NCI-H774 (cell line): ENCODE measurements around the gene ADAMTS20.
A peak's percentile ranks its signal among the peaks of the same experiment; 100 is the strongest.
"Not testable (repeated sequence)": the region's sequence is repeated elsewhere in the genome, so short reads cannot be mapped to it uniquely, and the experiment has no call there.

Experiments
- DNase-seq: peaks from one replicate; lab custom pipeline; 2025; lab: John Stamatoyannopoulos, UW

The ADAMTS20 gene

DNA sequence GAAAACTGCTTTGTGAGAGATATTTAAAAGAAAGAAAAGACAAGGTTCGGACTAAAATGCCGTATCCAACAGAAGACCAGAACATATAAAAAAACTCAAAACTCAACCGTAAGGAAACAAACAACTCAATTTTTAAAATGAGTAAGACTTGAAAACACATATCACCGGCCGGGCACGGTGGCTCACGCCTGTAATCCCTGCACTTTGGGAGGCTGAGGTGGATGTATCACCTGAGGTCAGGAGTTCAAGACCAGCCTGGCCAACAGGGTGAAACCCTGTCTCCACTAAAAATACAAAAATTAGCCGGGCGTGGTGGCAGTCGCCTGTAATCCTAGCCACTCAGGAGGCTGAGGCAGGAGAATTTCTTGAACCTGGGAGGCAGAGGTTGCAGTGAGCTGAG is 192.0 kb downstream of the ADAMTS20 start:
- DNase-seq = not testable (repeated sequence)

DNA sequence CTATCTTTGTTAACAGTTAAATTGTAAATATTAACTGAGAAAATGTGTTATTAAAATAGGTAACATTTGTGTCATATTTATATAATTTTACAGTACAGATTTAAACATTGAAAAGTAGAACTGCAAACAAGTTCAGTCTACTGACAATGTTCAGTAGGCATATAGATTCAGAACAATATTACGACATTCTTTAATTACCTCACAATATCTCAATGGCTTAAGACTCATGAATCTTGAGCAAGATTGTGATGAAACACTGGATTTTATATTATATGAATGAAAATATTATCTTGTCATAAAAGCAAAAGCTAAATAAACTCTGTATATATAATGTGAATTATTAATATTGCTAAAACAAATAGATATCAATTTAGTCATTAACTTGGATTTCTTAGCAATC is 194.9 kb downstream of the ADAMTS20 start:
- DNase-seq = no peak

DNA sequence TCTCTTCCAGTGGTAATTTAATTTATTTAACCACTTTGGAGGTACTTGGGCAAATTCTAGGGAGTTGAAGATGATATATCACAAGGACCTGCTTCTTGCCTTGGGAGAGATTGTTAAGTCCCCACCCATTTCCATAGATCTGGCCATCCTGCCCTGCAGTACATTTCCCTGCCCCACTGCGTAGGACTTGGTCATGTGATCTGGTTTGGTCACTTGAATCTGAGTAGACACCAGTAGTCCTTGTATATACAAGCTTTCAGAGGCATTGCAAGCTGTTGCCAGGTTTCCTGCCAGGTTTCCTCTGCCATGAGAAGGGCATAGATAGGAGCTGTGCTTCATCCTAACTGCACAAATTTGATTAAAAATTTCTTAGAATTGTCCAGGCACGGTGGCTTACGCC is 200.0 kb downstream of the ADAMTS20 start:
- DNase-seq = no peak

GRCh38 chr12:43349863-43350262 is 202.1 kb downstream of the ADAMTS20 start:
- no peak for DNase-seq

- no peak for DNase-seq
These were observed 203.8 kb downstream of the ADAMTS20 start for GRCh38 chr12:43348221-43348620.

GRCh38 chr12:43347026-43347425 is 205.0 kb downstream of the ADAMTS20 start:
- no peak for DNase-seq

DNA sequence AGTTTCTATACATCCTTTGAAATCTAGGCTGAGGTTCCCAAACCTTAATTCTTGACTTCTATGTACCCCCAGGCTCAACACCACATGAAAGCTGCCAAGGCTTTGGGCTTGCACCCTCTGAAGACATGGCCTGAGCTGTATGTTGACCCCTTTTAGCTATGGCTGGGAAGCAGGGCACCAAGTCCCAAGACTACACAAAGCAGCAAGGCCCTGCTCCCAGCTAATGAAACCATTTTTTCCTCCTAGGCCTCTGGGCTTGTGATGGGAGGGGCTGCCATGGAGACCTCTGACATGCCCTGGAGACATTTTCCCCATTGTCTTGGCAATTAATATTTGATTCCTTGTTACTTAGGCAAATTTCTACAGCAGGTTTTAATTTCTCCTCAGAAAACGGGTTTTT is 207.0 kb downstream of the ADAMTS20 start:
- DNase-seq = no peak

DNA sequence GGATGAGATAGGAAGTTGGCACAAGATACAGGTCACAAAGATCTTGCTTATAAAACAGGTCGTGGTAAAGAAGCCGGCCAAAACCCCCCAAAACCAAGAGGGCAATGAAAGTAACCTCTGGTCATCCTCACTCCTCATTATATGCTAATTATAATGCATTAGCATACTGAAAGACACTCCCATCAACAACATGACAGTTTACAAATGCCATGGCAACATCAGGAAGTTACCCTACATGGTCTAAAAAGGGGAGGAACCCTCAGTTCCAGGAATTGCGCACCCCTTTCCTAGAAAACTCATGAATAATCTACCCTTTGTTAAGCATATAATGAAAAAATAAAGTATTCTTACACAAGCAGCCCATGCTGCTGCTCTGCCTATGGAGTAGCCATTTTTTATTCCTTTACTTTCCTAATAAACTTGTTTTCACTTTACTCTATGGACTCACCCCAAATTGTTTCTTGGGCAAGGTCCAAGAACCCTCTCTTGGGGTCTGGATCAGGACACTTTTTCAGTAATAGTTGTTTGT is 210.2 kb downstream of the ADAMTS20 start:
- DNase-seq = not testable (repeated sequence)

- peak; percentile 57 for DNase-seq
These were observed 213.0 kb downstream of the ADAMTS20 start for GRCh38 chr12:43338848-43339526.

DNA sequence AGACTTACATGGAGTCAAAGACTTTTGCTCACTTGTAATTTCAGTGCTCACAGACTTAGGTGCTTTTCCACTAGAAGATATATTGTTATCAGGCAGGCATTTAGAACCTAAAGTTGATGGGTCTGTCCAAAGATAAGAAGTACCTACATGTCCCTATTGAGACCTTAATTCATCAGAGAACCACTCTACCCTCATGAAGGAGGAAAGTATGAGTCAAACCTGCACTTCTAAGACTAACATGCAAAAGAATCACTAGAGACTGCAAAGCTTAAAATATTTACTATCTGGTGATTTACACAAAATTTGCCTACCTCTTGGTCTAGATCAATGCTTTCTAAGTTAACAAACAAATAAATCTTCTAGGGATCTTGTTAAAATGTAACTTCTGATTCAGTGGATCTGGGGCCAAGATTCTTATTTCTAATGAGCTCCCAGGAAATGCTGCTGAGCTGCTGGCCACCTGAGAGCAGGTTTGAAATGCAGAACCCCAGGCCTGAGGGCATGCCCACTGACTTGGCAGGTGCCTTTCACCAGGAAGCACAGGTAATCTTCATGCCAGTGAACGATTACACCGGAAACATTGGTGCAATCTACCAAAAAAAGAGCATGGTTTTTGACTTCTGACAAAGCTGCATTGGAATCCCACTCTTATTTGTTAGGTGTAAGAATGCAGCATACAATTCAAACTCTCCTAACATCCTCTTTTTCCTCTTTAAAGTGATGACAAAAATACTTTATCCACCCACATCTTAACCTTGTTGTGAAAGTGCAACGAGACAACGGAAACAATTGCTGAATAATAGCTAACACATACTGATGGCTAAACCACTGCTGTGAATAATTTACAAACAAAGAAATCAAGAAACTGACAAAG is 214.2 kb downstream of the ADAMTS20 start:
- no peak for DNase-seq

DNA sequence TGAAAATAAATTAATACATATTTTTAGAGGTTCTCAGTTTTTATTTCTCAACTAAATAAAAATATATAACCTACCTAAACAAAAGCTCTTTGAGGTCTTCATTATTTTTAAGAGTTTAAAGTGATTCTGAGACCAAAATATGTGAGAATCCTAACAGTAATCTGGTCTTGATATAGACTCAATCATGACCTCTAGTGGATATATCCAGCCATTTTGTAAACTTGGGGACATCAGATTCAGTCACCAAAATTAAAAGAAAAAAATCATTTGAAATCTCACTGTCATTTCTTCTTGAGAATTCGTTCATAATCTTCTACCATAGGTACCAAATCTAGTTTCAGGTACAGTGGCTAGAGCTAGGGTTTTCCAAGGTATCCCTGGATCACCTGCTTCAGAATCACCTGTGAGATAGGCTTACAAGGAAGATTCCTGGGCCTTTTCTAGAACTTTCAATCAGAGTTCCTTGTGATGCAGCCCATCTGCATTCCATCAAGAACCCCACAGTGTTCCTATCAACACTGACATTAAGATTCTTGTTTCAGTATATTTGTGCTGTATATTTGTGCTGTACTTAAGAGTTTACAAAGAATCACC is 214.9 kb downstream of the ADAMTS20 start:
- peak; percentile 4 for DNase-seq

GRCh38 chr12:43333644-43334043 is 218.4 kb downstream of the ADAMTS20 start:
- no peak for DNase-seq

DNA sequence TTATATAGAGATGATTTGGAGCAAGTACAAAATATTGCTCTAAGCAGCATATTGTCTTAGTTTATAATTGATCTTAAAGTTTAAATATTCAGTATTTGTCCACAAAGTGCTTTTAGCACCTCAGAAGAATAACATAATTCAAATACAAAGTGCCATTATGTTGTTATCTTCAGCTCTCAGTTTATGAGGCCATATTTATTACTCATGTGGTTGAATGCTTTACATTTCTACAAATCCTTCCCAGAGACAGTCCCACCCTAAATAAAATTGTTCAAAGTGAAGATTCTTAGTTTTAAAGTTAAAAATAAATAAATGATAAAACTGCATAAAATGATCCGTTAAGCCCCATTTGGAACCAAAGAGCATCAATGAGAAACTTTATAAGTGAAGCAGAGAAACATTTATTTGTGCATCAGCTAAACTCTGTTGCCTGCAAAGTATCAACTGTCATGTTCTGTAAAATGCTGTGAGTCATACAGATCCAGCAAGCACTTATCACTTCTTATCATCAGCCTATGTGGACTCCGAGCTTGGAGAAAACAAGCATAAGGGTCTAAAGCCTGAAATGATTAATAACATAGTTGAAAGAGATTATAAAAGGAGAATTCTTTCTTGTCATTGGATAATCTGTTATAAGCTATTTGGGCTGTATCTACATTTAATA is 218.9 kb downstream of the ADAMTS20 start:
- DNase-seq = no peak

GRCh38 chr12:43331935-43332334 is 220.1 kb downstream of the ADAMTS20 start:
- no peak for DNase-seq

GRCh38 chr12:43329375-43329774 is 222.6 kb downstream of the ADAMTS20 start:
- no peak for DNase-seq

- no peak for DNase-seq
These were observed 226.2 kb downstream of the ADAMTS20 start for GRCh38 chr12:43325786-43326185.

DNA sequence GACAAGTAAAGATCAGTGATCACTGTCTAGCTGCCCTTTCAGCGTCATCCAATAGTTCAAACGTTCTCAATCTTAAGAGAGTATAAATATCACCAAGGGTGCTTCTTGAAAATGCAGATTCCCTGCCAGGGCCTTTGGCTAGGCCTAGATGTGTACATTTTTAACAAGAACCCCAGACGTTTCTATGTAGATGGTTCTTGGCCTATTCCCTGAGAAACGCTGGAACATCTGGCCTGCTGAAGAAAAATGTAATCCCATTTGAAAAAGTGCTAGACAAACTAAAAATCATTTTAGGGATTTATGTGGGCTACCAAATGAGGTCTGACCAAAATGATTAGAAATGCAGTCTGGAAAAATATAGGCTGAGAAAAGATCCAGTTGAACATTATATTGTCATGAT is 231.7 kb downstream of the ADAMTS20 start:
- no peak for DNase-seq

GRCh38 chr12:43318021-43318420 is 234.0 kb downstream of the ADAMTS20 start:
- DNase-seq = no peak

- DNase-seq = no peak
These were observed 234.8 kb downstream of the ADAMTS20 start for GRCh38 chr12:43317156-43317555.

GRCh38 chr12:43316520-43316919 is 235.5 kb downstream of the ADAMTS20 start:
- no peak for DNase-seq

DNA sequence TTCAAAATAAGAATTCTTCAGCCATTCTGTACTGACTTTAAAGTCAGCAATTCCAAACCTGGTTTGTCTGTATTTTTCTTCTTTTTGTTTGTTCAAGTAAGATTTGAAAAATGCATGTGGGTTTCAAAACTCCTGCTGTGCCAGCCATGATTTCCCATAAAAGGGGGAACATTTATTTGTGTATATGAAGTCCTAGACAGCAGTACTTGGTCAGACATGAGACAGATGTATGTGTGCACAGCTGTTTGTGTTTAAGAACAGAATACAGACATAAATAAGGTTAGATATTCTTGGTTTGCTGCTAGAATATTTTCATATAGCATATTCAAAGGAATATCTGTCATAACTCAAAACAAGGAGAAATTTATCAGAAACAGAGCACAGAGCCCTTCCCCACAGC is 236.0 kb downstream of the ADAMTS20 start:
- no peak for DNase-seq

DNA sequence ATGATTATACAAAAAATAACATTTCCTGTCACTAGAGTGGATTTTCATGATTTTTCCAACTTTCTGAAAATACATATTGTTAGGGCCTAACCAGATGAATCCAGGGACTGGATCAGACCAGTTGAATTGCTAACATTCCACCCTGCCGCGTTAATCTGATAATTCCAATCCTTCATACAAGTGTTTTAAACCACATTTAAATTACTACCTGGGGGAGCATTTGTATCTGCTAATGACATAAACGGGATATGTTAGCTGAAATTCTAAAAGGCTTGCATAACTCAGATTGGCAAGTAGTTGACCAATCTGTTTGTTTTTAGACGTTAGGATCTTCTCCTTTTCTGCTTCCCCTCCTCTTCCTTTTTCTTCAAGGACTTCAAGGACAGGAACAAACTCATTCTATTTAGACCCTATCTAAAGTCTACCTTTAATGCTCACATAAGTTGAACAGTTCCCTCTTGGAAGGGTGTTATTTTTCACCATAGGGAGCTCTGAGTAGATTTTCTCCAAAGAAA is 239.0 kb downstream of the ADAMTS20 start:
- DNase-seq = no peak
